Measurements from ENCODE around the gene ARID3C.

ARID3C gene

DNA sequence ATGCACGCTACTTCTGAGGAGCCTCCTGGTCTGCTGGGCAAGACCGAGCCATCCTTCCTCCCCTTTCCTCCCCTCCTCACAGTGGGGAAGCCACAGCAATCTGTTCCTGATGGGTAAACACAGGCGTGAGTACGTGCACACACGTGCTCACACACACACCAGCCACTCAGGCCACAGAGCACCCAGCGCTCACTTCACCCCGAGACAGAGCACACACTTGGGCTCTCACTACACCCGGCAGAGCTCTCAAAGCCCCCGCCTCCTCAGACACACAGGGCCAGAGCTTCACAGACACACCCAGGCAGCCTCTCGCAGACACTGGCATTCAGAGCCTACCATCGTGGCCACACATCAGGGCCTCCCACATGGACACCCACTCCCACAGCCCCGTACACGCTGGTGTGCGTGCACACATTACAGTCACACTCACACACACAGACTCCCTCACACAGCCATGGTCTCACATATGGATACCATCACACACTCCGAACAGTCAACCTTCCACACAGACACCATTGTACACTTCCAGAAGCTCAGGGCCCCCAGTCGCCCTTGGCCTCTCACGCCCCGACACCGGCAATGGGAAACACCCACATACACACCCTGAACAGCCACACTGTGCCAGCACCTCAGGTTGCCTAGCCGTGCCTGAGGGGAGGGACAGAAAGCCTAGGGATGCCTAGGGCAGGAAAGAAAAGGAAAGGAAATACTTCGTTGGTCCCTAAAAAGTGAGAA, 52.8 kb downstream of the ARID3C start:
- DNase-seq = no peak

DNA sequence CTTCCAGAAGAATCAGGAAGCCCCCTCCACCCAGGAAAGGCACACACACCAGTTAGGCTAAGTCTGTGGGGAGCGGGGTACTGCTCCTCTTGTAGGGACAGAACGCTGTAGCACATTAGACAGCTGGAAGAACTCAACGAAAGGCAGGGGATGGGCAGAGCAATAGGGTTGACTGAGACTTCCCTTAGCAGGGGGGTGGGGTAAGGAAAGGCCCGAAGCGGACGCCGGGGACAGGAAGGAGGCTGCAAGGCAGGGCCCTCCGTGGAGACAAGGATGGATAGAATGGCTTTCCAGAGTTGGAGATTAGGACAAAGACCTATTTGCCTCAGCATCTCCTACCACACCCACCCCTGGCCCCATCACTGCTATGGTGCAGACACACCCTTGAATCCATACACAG, 53.6 kb downstream of the ARID3C start:
- no peak for DNase-seq

DNA sequence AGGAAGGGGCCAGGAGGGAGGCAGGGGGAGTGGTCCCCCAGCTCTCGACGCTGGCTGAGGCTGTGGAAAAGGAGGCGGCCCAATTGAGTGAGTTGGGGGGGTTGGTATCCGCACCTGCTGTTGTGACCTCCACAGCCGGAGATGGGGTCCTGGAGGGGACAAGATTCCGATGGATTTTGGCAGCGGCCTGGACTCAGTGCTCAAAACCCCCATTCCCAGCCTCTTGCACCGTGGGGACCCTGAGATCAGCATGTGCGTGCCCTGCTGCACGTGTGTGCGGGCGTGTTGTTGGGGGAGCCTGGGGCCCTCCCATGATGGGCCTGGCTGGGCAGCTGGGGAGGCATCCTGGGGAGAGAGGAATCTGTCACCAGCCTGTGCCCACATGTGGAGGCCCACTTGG, 54.3 kb downstream of the ARID3C start:
- no peak for DNase-seq

DNA sequence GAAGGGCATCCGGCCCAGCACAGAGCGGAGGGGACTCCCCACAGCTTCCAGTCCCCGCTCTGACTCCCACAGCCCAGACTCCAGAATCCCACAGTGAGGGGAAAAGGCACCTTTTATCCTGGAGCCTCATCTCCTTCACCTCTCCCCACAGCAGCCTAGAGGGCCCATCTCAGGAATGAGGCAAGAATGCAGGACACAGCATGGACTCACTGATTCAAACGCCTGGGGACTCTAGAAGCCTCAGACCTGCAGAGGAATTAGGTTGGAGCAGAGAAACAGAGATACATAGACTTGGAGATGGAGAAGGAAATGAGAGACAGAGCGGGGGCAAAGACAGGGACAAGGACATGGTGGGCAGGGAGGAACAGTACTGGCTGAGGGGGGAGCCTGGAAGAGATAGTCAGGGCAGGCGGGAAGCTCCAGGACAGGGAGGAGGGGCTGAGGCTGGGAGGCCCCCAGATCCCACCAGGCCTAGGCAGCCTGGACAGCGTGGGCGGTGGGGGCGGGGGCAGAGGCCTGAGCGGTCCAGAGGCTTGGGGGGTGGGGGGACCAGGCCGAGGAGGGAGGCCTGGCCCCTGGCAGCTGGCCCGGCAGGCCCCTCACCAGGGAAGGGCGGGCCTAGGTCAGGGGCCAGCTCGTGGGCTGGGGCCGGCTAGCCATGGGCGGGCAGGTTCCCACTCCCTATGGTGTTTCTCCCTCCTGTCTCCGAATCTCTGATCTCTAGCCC, 55.1 kb downstream of the ARID3C start:
- no peak for DNase-seq

DNA sequence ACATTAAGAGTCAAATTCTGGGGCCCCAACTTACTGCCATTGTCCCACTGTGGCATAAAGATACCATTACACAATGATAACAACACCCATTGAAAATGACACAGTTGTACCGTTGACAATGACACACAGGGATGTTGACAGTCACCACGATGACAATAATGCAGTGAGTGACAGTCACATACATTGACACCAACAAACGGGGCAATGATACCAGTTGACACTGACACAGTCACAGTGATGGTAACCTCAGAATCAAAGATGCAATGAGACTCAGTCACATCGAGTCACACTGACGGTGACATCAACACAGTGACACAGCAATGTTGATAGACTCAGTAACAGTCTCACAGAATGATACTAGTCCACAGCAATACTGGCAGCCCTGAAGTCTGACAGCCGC, 56.2 kb downstream of the ARID3C start:
- DNase-seq = no peak

DNA sequence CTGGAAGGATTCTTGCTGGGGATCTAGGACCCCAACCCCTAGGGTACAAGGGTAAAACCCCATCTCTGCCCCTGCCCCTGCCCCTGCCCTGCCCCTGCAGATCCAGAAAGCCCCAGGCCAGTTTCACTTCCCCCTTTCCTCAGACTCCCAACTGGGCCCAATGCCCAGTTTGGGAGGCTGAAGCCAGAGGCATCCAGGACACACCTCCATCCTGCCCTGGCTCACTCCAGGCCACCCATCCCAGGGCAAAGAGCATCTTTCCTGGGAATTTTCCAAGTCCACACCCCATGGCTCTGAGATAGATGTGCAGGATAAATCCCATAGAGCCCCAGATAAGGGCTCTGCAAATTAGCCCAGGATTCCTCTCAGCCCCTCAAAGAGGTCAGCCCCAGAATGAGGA, 56.8 kb downstream of the ARID3C start:
- no peak for DNase-seq

DNA sequence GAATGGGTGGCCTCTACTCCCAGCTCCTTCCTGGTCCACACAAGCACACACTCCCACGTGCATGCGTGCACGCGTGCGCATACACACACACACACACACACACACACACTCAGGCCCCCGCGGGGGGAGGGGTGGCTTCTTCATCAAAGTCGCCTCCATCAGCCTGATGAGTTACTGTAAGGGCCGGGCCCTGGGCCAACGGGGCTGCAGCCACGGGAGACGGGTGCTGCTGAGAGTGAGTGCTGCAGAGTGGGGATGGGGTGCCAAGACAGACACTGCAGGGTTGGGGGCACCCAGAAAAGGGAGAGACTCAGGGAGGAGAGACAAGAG, 57.4 kb downstream of the ARID3C start:
- DNase-seq = no peak

All from stimulated activated CD4-positive, alpha-beta T cell treated with anti-CD3 and anti-CD28 coated beads, Interleukin-4, amount 100 ng/mL, for 24 hours (primary cell).